WERI-Rb-1 (cell line): ENCODE results near the gene TBC1D20.
"Not testable (repeated sequence)": the region's sequence is repeated elsewhere in the genome, so short reads cannot be mapped to it uniquely, and the experiment has no call there.

Experiments
- DNase-seq: peaks from one replicate; pipeline ENCODE4 v3.0.0-alpha.2; 2020
- H3K27ac ChIP-seq: fragments of 250-450 bp; sonication (Bioruptor Pico); 2 replicates; pipeline ENCODE4 v1.5.1; 2020; ENCODE audit warnings: mild to moderate bottlenecking, moderate library complexity
- H3K27me3 ChIP-seq: fragments of 250-450 bp; sonication (Bioruptor Pico); 2 replicates; pipeline ENCODE4 v1.5.1; 2021; ENCODE audit warnings: mild to moderate bottlenecking, low read depth, moderate library complexity; ENCODE audit not compliant: insufficient read depth, severe bottlenecking
- H3K36me3 ChIP-seq: fragments of 250-450 bp; sonication (Bioruptor Pico); 2 replicates; pipeline ENCODE4 v1.5.1; 2020; ENCODE audit warnings: mild to moderate bottlenecking, moderate library complexity
- H3K4me3 ChIP-seq: 2 replicates; pipeline ENCODE4 v1.5.1; 2011; ENCODE audit warnings: low read depth, mild to moderate bottlenecking, control low read depth, low read length
- H3K9me3 ChIP-seq: fragments of 250-450 bp; sonication (Bioruptor Pico); 2 replicates; pipeline ENCODE4 v1.5.1; 2021; ENCODE audit warnings: mild to moderate bottlenecking, moderate library complexity; ENCODE audit not compliant: severe bottlenecking
- CTCF ChIP-seq: IDR thresholded peaks from 2 replicates; pipeline ENCODE4 v1.5.1; 2011; ENCODE audit warnings: low read depth, mild to moderate bottlenecking, control low read depth, inconsistent platforms, low read length

Gene TBC1D20

GRCh38 chr20:396252-396618 is 66.1 kb downstream of the TBC1D20 start:
- H3K4me3 ChIP-seq = no peak overlapping the region
- H3K36me3 ChIP-seq = peaks cover 36% of the 10 kb centered on the region
- H3K9me3 ChIP-seq = no peaks in the 10 kb centered on the region
- DNase-seq = no peak
- H3K27ac ChIP-seq = no peak overlapping the region
- TF ChIP-seq CTCF = no peak
- H3K27me3 ChIP-seq = no peaks in the 10 kb centered on the region

- not testable (repeated sequence) for H3K9me3 ChIP-seq, H3K27ac ChIP-seq, DNase-seq, H3K27me3 ChIP-seq, H3K4me3 ChIP-seq
- H3K36me3 ChIP-seq = peaks cover 49% of the 10 kb centered on the region
These were observed 69.0 kb downstream of the TBC1D20 start for GRCh38 chr20:393296-393695.

- TF ChIP-seq CTCF = no peak
These were observed 71.2 kb downstream of the TBC1D20 start for GRCh38 chr20:391041-391711.

GRCh38 chr20:389220-389619 is 73.1 kb downstream of the TBC1D20 start:
- Histone ChIP-seq H3K36me3 (peaks cover 35% of the 10 kb centered on the region), H3K27ac (no peak overlapping the region), H3K9me3 (no peaks in the 10 kb centered on the region), H3K4me3 (no peak overlapping the region), H3K27me3 (no peaks in the 10 kb centered on the region)
- no peak for TF ChIP-seq CTCF
- DNase-seq = no peak

More at GRCh38 chr20:391041-391711, 71.2 kb downstream of the TBC1D20 start:
- Histone ChIP-seq H3K27me3 (no peaks in the 10 kb centered on the region), H3K9me3 (no peaks in the 10 kb centered on the region), H3K36me3 (peaks cover 46% of the 10 kb centered on the region), H3K4me3 (no peak overlapping the region), H3K27ac (no peak overlapping the region)
- no peak for DNase-seq

- no peak for TF ChIP-seq CTCF
- no peaks in the 10 kb centered on the region for H3K9me3 ChIP-seq
- no peak for DNase-seq
- no peak overlapping the region for H3K4me3 ChIP-seq
- peaks cover 31% of the 10 kb centered on the region for H3K36me3 ChIP-seq
- no peak overlapping the region for H3K27ac ChIP-seq
- no peaks in the 10 kb centered on the region for H3K27me3 ChIP-seq
These were observed 74.0 kb downstream of the TBC1D20 start for GRCh38 chr20:388034-388994.

- Histone ChIP-seq H3K36me3 (peaks cover 29% of the 10 kb centered on the region), H3K27me3 (no peaks in the 10 kb centered on the region), H3K27ac (no peak overlapping the region), H3K9me3 (no peaks in the 10 kb centered on the region), H3K4me3 (no peak overlapping the region)
- DNase-seq = no peak
- no peak for TF ChIP-seq CTCF
These were observed 74.8 kb downstream of the TBC1D20 start for GRCh38 chr20:387520-387919.

GRCh38 chr20:386634-387033 is 75.7 kb downstream of the TBC1D20 start:
- not testable (repeated sequence) for H3K27me3 ChIP-seq, H3K4me3 ChIP-seq, H3K9me3 ChIP-seq, DNase-seq, H3K27ac ChIP-seq
- peaks cover 23% of the 10 kb centered on the region for H3K36me3 ChIP-seq
